GM12878 (cell line): ENCODE data around the gene NCKIPSD. TPM values are rescaled to one million over a fixed set of nuclear protein-coding genes. Genes with fewer than 3 reads are reported as not detected.

Experiments
- BMI1 ChIP-seq: fragments of 450-650 bp; IDR thresholded peaks from 2 replicates; pipeline ENCODE4 v1.6.1; 2016; ENCODE audit warnings: mild to moderate bottlenecking, moderate library complexity, borderline replicate concordance
- CREB1 ChIP-seq: IDR thresholded peaks from 2 replicates; pipeline ENCODE4 v1.6.1; 2012; ENCODE audit warnings: low read depth, mild to moderate bottlenecking, inconsistent platforms
- KLF5 ChIP-seq: fragments of 450-650 bp; IDR thresholded peaks from 2 replicates; pipeline ENCODE4 v1.6.1; 2014; ENCODE audit warnings: mild to moderate bottlenecking; ENCODE audit not compliant: partially characterized antibody
- NFYA ChIP-seq: IDR thresholded peaks from 2 replicates; pipeline ENCODE4 v1.6.1; 2011; ENCODE audit warnings: low read depth, mild to moderate bottlenecking, low read length, improper control_type of control experiment, borderline replicate concordance
- PAX5 ChIP-seq: IDR thresholded peaks from 2 replicates; pipeline ENCODE4 v1.6.1; 2011; ENCODE audit warnings: low read depth, low read length, borderline replicate concordance
- POU2F2 ChIP-seq: IDR thresholded peaks from 3 replicates; pipeline ENCODE4 v1.6.1; 2011; ENCODE audit warnings: low read depth, mild to moderate bottlenecking, low read length, borderline replicate concordance
- RB1 ChIP-seq: fragments of 450-650 bp; formaldehyde crosslinking; IDR thresholded peaks from 2 replicates; pipeline ENCODE4 v1.6.1; 2017; ENCODE audit warnings: mild to moderate bottlenecking, borderline replicate concordance
- RCOR1 ChIP-seq: conservative IDR thresholded peaks from 2 replicates; pipeline ENCODE4 v1.6.1; 2012; ENCODE audit warnings: low read depth, low read length, improper control_type of control experiment
- SMC3 ChIP-seq: IDR thresholded peaks from 2 replicates; pipeline ENCODE4 v1.6.1; 2011; ENCODE audit warnings: low read length, improper control_type of control experiment, borderline replicate concordance
- SUPT20H ChIP-seq: IDR thresholded peaks from 2 replicates; pipeline ENCODE4 v1.6.1; 2011; ENCODE audit warnings: low read depth, mild to moderate bottlenecking, low read length, moderate library complexity, borderline replicate concordance; ENCODE audit not compliant: control insufficient read depth
- TBL1XR1 ChIP-seq: IDR thresholded peaks from 2 replicates; pipeline ENCODE4 v1.6.1; 2012; ENCODE audit warnings: low read depth, low read length, improper control_type of control experiment
- ZNF384 ChIP-seq: IDR thresholded peaks from 2 replicates; pipeline ENCODE4 v1.6.1; 2012; ENCODE audit warnings: low read depth, mild to moderate bottlenecking, low read length, improper control_type of control experiment, borderline replicate concordance
- polyA plus RNA-seq, 11 experiments: library from polyadenylated mRNA; depleted of rRNA in 4 of 11; unstranded in 6 of 11; stranded (reverse) in 5 of 11; fragments of >200 nt; fragmentation: Nextera tagmentation in 4 of 11; fragmentation: Illumina TruSeq in 1 of 11; extraction: Ambion mirVana in 4 of 11; extraction: Trizol in 1 of 11; gene quantifications; 1 replicate in 1 of 11; 2 replicates in 10 of 11; pipeline versions ENCODE4 v1.2.1 to v1.2.3, GENCODE V29; 2011 to 2016; ENCODE audit warnings: inconsistent platforms in 2 of 11, missing spikeins in 2 of 11, low read depth in 1 of 11
- total RNA-seq, 4 experiments: library from RNA; depleted of rRNA in 3 of 4; stranded (reverse); fragments of >200 nt in 3 of 4; fragmentation: Illumina TruSeq in 1 of 4; extraction: Trizol in 1 of 4; gene quantifications; 2 replicates each; pipeline versions ENCODE4 v1.2.1 to v1.2.3, GENCODE V29; 2013 to 2021
- TF ChIP-seq, protein P1 (sequence below): fragments of 450-650 bp; IDR thresholded peaks from 2 replicates; pipeline ENCODE4 v1.6.1; 2018; ENCODE audit warnings: borderline replicate concordance, mild to moderate bottlenecking; ENCODE audit not compliant: partially characterized antibody
- TF ChIP-seq, protein P2 (sequence below): IDR thresholded peaks from 2 replicates; pipeline ENCODE4 v1.6.1; 2012; ENCODE audit warnings: low read length, inconsistent platforms
- TF ChIP-seq, protein P3 (sequence below): fragments of 450-650 bp; IDR thresholded peaks from 2 replicates; pipeline ENCODE4 v1.6.1; 2017; ENCODE audit warnings: low read depth, mild to moderate bottlenecking, moderate library complexity
- TF ChIP-seq, protein P4 (sequence below): IDR thresholded peaks from 2 replicates; pipeline ENCODE4 v1.6.1; 2012; ENCODE audit warnings: low read depth, low read length, improper control_type of control experiment
- TF ChIP-seq, protein P5 (sequence below): fragments of 150-350 bp; IDR thresholded peaks from 2 replicates; pipeline ENCODE4 v1.6.1; 2014; ENCODE audit warnings: mild to moderate bottlenecking, low read depth, low read length
- TF ChIP-seq, protein P6 (sequence below): IDR thresholded peaks from 2 replicates; pipeline ENCODE4 v1.6.1; 2012; ENCODE audit warnings: low read depth, low read length, improper control_type of control experiment
- TF ChIP-seq, protein P7 (sequence below): fragments of 450-650 bp; IDR thresholded peaks from 2 replicates; pipeline ENCODE4 v1.6.1; 2014; ENCODE audit warnings: mild to moderate bottlenecking

The NCKIPSD gene
- total and polyA plus RNA-seq, 10 of the 15 experiments (the other 5 are each of a cell fraction or from before 2014, with no cell fraction given) = 0.93 to 31.6 (median 15.2) TPM

DNA sequence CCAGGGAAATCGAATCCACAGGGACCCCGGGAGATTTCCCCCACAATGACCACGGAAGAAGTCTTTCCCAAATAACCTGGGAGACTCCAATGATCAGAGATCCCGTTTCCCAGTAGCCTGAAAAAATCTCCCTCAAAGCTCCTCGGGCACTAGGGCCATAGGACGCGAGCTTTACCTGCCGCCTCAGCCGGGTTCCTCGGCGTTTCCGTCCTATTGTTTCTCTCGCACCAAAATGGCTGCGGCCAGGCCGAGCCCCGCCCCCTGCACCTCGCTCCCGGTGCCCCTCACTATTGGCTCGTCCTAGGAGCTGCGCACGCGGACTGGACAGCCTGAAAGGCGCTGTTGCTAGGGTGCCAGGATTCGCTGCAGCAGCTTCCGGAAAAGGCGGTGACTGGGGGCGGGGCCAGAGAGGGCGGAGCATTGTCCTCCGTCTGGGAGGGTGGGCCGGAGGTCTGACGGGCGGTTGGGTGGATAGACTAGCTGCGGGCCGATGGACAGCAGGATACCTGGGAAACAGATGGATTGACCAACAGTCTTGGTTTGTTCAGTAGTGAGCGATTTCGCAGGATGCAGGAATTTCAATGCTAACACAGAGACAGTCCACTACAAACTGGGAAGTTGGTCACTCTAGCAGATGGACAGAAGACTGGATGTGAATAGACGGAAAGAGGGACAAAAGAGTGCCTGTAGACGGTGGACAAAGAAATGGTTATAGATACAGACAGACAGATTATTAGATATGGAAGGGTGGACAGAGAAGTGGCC, 31.4 kb upstream of the NCKIPSD start, which contains the start of gene IP6K2 (continued):
- TF ChIP-seq, protein P1, sequence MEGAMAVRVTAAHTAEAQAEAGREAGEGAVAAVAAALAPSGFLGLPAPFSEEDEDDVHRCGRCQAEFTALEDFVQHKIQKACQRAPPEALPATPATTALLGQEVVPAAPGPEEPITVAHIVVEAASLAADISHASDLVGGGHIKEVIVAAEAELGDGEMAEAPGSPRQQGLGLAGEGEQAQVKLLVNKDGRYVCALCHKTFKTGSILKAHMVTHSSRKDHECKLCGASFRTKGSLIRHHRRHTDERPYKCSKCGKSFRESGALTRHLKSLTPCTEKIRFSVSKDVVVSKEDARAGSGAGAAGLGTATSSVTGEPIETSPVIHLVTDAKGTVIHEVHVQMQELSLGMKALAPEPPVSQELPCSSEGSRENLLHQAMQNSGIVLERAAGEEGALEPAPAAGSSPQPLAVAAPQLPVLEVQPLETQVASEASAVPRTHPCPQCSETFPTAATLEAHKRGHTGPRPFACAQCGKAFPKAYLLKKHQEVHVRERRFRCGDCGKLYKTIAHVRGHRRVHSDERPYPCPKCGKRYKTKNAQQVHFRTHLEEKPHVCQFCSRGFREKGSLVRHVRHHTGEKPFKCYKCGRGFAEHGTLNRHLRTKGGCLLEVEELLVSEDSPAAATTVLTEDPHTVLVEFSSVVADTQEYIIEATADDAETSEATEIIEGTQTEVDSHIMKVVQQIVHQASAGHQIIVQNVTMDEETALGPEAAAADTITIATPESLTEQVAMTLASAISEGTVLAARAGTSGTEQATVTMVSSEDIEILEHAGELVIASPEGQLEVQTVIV = no peak
- no peak for TF ChIP-seq ZNF384
- no peak for TF ChIP-seq PAX5
- TF ChIP-seq SMC3 = no peak
- no peak for TF ChIP-seq TBL1XR1
- TF ChIP-seq, protein P2, sequence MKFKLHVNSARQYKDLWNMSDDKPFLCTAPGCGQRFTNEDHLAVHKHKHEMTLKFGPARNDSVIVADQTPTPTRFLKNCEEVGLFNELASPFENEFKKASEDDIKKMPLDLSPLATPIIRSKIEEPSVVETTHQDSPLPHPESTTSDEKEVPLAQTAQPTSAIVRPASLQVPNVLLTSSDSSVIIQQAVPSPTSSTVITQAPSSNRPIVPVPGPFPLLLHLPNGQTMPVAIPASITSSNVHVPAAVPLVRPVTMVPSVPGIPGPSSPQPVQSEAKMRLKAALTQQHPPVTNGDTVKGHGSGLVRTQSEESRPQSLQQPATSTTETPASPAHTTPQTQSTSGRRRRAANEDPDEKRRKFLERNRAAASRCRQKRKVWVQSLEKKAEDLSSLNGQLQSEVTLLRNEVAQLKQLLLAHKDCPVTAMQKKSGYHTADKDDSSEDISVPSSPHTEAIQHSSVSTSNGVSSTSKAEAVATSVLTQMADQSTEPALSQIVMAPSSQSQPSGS = no peak
- TF ChIP-seq CREB1 = peak; percentile 75; the same call in 1 of the 2 replicates
- TF ChIP-seq NFYA = no peak
- TF ChIP-seq RB1 = no peak
- TF ChIP-seq, protein P3, sequence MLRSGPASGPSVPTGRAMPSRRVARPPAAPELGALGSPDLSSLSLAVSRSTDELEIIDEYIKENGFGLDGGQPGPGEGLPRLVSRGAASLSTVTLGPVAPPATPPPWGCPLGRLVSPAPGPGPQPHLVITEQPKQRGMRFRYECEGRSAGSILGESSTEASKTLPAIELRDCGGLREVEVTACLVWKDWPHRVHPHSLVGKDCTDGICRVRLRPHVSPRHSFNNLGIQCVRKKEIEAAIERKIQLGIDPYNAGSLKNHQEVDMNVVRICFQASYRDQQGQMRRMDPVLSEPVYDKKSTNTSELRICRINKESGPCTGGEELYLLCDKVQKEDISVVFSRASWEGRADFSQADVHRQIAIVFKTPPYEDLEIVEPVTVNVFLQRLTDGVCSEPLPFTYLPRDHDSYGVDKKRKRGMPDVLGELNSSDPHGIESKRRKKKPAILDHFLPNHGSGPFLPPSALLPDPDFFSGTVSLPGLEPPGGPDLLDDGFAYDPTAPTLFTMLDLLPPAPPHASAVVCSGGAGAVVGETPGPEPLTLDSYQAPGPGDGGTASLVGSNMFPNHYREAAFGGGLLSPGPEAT = peak; percentile 55; the same call in 1 of the 2 replicates
- TF ChIP-seq, protein P4, sequence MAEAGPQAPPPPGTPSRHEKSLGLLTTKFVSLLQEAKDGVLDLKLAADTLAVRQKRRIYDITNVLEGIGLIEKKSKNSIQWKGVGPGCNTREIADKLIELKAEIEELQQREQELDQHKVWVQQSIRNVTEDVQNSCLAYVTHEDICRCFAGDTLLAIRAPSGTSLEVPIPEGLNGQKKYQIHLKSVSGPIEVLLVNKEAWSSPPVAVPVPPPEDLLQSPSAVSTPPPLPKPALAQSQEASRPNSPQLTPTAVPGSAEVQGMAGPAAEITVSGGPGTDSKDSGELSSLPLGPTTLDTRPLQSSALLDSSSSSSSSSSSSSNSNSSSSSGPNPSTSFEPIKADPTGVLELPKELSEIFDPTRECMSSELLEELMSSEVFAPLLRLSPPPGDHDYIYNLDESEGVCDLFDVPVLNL = no peak
- TF ChIP-seq SUPT20H = no peak
- TF ChIP-seq, protein P5, sequence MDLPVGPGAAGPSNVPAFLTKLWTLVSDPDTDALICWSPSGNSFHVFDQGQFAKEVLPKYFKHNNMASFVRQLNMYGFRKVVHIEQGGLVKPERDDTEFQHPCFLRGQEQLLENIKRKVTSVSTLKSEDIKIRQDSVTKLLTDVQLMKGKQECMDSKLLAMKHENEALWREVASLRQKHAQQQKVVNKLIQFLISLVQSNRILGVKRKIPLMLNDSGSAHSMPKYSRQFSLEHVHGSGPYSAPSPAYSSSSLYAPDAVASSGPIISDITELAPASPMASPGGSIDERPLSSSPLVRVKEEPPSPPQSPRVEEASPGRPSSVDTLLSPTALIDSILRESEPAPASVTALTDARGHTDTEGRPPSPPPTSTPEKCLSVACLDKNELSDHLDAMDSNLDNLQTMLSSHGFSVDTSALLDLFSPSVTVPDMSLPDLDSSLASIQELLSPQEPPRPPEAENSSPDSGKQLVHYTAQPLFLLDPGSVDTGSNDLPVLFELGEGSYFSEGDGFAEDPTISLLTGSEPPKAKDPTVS = no peak
- TF ChIP-seq, protein P6, sequence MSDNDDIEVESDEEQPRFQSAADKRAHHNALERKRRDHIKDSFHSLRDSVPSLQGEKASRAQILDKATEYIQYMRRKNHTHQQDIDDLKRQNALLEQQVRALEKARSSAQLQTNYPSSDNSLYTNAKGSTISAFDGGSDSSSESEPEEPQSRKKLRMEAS = no peak
- TF ChIP-seq RCOR1 = no peak
- TF ChIP-seq KLF5 = no peak
- no peak; the same call in 2 of the 3 replicates for TF ChIP-seq POU2F2
- peak; percentile 48; the same call in 1 of the 2 replicates for TF ChIP-seq BMI1
- TF ChIP-seq, protein P7, sequence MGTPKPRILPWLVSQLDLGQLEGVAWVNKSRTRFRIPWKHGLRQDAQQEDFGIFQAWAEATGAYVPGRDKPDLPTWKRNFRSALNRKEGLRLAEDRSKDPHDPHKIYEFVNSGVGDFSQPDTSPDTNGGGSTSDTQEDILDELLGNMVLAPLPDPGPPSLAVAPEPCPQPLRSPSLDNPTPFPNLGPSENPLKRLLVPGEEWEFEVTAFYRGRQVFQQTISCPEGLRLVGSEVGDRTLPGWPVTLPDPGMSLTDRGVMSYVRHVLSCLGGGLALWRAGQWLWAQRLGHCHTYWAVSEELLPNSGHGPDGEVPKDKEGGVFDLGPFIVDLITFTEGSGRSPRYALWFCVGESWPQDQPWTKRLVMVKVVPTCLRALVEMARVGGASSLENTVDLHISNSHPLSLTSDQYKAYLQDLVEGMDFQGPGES = peak; percentile 59; the same call in 1 of the 2 replicates
